Measurements from ENCODE around the gene HDAC11. TPM values are rescaled to one million over a fixed set of nuclear protein-coding genes. Genes with fewer than 3 reads are reported as not detected.

HDAC11 gene
- total RNA-seq, 1 experiment from 2014 or later: 7.0 TPM

- no peak overlapping the region for H3K4me2 ChIP-seq (ENCODE audit: insufficient read depth, insufficient read length, low read length)
- H3T11ph ChIP-seq (ENCODE audit: low read length): no peak overlapping the region
- no peak overlapping the region for H3K23ac ChIP-seq (ENCODE audit: insufficient read length, low read depth, low read length)
- H3K4ac ChIP-seq (ENCODE audit: low read depth, low read length): no peak overlapping the region
- H4K20me1 ChIP-seq (ENCODE audit: control insufficient read depth, insufficient read depth, insufficient read length): no peaks in the 10 kb centered on the region
- H3K79me2 ChIP-seq (ENCODE audit: insufficient read depth, low read length): no peaks in the 10 kb centered on the region
- no peak overlapping the region for H3K14ac ChIP-seq (ENCODE audit: insufficient read depth, low read length)
- no peak overlapping the region for H2AFZ ChIP-seq (ENCODE audit: low read length)
- no peak overlapping the region for H3K27ac ChIP-seq (ENCODE audit: insufficient read length, low read depth, low read length)
- no peak for TF ChIP-seq CTCF (conservative IDR thresholded peaks at IDR 0.05)
- no peak overlapping the region for H4K91ac ChIP-seq (ENCODE audit: insufficient read length, low read depth, low read length)
- no peak for DNase-seq
- no peak overlapping the region for H3K18ac ChIP-seq (ENCODE audit: insufficient read length, low read depth, low read length)
- no peak overlapping the region for H3K56ac ChIP-seq (ENCODE audit: insufficient read length, low read depth, low read length)
- H3K4me1 Mint-ChIP-seq: peaks cover 26 to 29% of the 10 kb centered on the region in 2 experiments
- H3K9me3 ChIP-seq (ENCODE audit: control insufficient read depth, low read depth, low read length): no peaks in the 10 kb centered on the region
- H3K4me3 Mint-ChIP-seq: no peak overlapping the region
- no peak overlapping the region for H2BK120ac ChIP-seq (ENCODE audit: low read depth, low read length, poor library complexity, severe bottlenecking)
- no peaks in the 10 kb centered on the region for H3K23me2 ChIP-seq (ENCODE audit: insufficient read length, low read depth, low read length, poor library complexity, severe bottlenecking)
- H4K5ac ChIP-seq (ENCODE audit: insufficient read length, low read depth, low read length): no peak overlapping the region
- WGBS (ENCODE audit: extremely low coverage, insufficient read length, low lambda C conversion rate): no CpG with 5 or more reads among the region's 12 CpGs
- no peak overlapping the region for H3K27ac Mint-ChIP-seq
- H2BK5ac ChIP-seq (ENCODE audit: insufficient read length, low read length): no peak overlapping the region
- no peaks in the 10 kb centered on the region for H3K27me3 ChIP-seq (ENCODE audit: insufficient read depth, low read length)
- no peak overlapping the region for H3K9ac ChIP-seq (ENCODE audit: extremely low read depth, insufficient read length, low read length)
- no peak overlapping the region for H4K8ac ChIP-seq (replicated peaks; ENCODE audit: insufficient read length, low read depth, low read length)
- peaks cover 6% of the 10 kb centered on the region for H3K27me3 Mint-ChIP-seq (ENCODE audit: low read depth)
- H2BK20ac ChIP-seq (ENCODE audit: low read depth, low read length, poor library complexity, severe bottlenecking): no peak overlapping the region
- no peaks in the 10 kb centered on the region for H3K36me3 Mint-ChIP-seq (ENCODE audit: insufficient read depth in 1 of 3, low read depth in 3 of 3)
- no peak overlapping the region for H2BK12ac ChIP-seq (ENCODE audit: insufficient read length, low read depth, low read length)
- H2AK5ac ChIP-seq (ENCODE audit: insufficient read length, low read length): no peak overlapping the region
- H3K4me1 ChIP-seq (ENCODE audit: insufficient read depth, low read length): no peaks in the 10 kb centered on the region; the same call in 1 of the 2 replicates
- H3K9me3 Mint-ChIP-seq: no peaks in the 10 kb centered on the region
- H2BK15ac ChIP-seq (ENCODE audit: low read depth, low read length): no peak overlapping the region
- H3K79me1 ChIP-seq (ENCODE audit: insufficient read depth, low read depth, low read length, poor library complexity, severe bottlenecking): no peaks in the 10 kb centered on the region
These were observed 50.3 kb downstream of the HDAC11 start for GRCh38 chr3:13530241-13531009.

All from H9 (cell line).